IMR-90 (cell line): Measurements from ENCODE around the gene TRIM75. TPM values are rescaled to one million over a fixed set of nuclear protein-coding genes. Genes with fewer than 3 reads are reported as not detected.

Experiments
- ATAC-seq: fragments of 200-7000 bp; cut with Tn5 transposase; 2 replicates; pipeline ENCODE4 v1.9.1; 2020; ENCODE audit warnings: low read depth, mild to moderate bottlenecking, moderate library complexity
- BruUV-seq: library from RNA; stranded (reverse); fragments of 400-500 nt; replicated peaks from 2 replicates; lab custom pipeline; 2021; lab: Mats Ljungman, UMichigan
- CTCF ChIA-PET: fragments of 300-600 bp; formaldehyde crosslinking; extraction: SDS; loops from one replicate; lab custom pipeline; 2021; ENCODE audit warnings: antibody characterized with exemption; lab: Yijun Ruan, JAX
- POLR2A ChIA-PET: fragments of 300-600 bp; sonication (Branson Sonifier 250); formaldehyde crosslinking; loops from one replicate; lab custom pipeline; 2022; ENCODE audit warnings: antibody characterized with exemption; ENCODE audit not compliant: unreplicated experiment; lab: Charles Lee
- DNase-seq: peaks from one replicate; pipeline ENCODE4 v3.0.0; 2013
- H2AFZ ChIP-seq: replicated peaks from 2 replicates; pipeline ENCODE3; 2013; ENCODE audit warnings: low read length, mild to moderate bottlenecking; ENCODE audit not compliant: poor library complexity
- H2AK5ac ChIP-seq: 2 replicates; pipeline ENCODE4 v1.6.1; 2013; ENCODE audit warnings: low read depth, low read length, inconsistent platforms
- H2AK9ac ChIP-seq: replicated peaks from 2 replicates; pipeline ENCODE3; 2013; ENCODE audit warnings: mild to moderate bottlenecking, low read depth, low read length, moderate library complexity; ENCODE audit not compliant: poor library complexity
- H2BK120ac ChIP-seq: 2 replicates; pipeline ENCODE4 v1.6.1; 2013; ENCODE audit warnings: low read depth, low read length, inconsistent platforms
- H2BK15ac ChIP-seq: 3 replicates; pipeline ENCODE4 v1.6.1; 2013; ENCODE audit warnings: low read depth, low read length, inconsistent platforms
- H2BK20ac ChIP-seq: 2 replicates; pipeline ENCODE4 v1.6.1; 2013; ENCODE audit warnings: low read depth, mild to moderate bottlenecking, inconsistent platforms, low read length, moderate library complexity
- H2BK5ac ChIP-seq: 2 replicates; pipeline ENCODE4 v1.6.1; 2013; ENCODE audit warnings: mild to moderate bottlenecking, low read depth, low read length, inconsistent platforms; ENCODE audit not compliant: poor library complexity, severe bottlenecking
- H3K14ac ChIP-seq: replicated peaks from 2 replicates; pipeline ENCODE4 v1.6.1; 2013; ENCODE audit warnings: low read depth, low read length, inconsistent platforms
- H3K18ac ChIP-seq: 2 replicates; pipeline ENCODE4 v1.6.1; 2013; ENCODE audit warnings: low read depth, low read length, control low read depth
- H3K23ac ChIP-seq: 2 replicates; pipeline ENCODE4 v1.6.1; 2013; ENCODE audit warnings: low read depth, low read length, inconsistent platforms
- H3K27ac ChIP-seq: 2 replicates; pipeline ENCODE4 v1.5.1; 2013; ENCODE audit warnings: mild to moderate bottlenecking, control low read depth, low read length; ENCODE audit not compliant: insufficient read depth
- H3K27me3 ChIP-seq: 2 replicates; pipeline ENCODE4 v1.6.1; 2013; ENCODE audit warnings: low read length; ENCODE audit not compliant: control insufficient read depth, insufficient read depth
- H3K36me3 ChIP-seq: 2 replicates; pipeline ENCODE4 v1.6.1; 2013; ENCODE audit warnings: low read length, mixed read lengths; ENCODE audit not compliant: control insufficient read depth, insufficient read depth
- H3K4ac ChIP-seq: 2 replicates; pipeline ENCODE4 v1.6.1; 2013; ENCODE audit warnings: low read depth, low read length, inconsistent platforms
- H3K4me1 ChIP-seq: 2 replicates; pipeline ENCODE4 v1.6.1; 2013; ENCODE audit warnings: low read length, mixed read lengths; ENCODE audit not compliant: control insufficient read depth, insufficient read depth
- H3K4me2 ChIP-seq: 2 replicates; pipeline ENCODE4 v1.6.1; 2013; ENCODE audit warnings: low read depth, mild to moderate bottlenecking, control low read depth, low read length, moderate library complexity
- H3K4me3 ChIP-seq: 2 replicates; pipeline ENCODE4 v1.5.1; 2013; ENCODE audit warnings: low read depth, mild to moderate bottlenecking, control low read depth, low read length, moderate library complexity; ENCODE audit not compliant: insufficient read depth
- H3K56ac ChIP-seq: 2 replicates; pipeline ENCODE4 v1.6.1; 2013; ENCODE audit warnings: low read length, inconsistent platforms; ENCODE audit not compliant: insufficient read depth; ENCODE audit errors: extremely low read depth
- H3K79me1 ChIP-seq, 2 experiments: 2 replicates each; pipeline ENCODE4 v1.6.1; 2013; ENCODE audit warnings: low read length in 2 of 2, inconsistent platforms in 1 of 2, low read depth in 1 of 2
- H3K9ac ChIP-seq: 2 replicates; pipeline ENCODE4 v1.6.1; 2013; ENCODE audit warnings: low read depth, low read length, control low read depth
- H3K9me1 ChIP-seq: 2 replicates; pipeline ENCODE4 v1.6.1; 2013; ENCODE audit warnings: low read length, inconsistent platforms; ENCODE audit not compliant: insufficient read depth
- H3K9me3 ChIP-seq: 2 replicates; pipeline ENCODE4 v1.6.1; 2013; ENCODE audit warnings: low read length; ENCODE audit not compliant: control insufficient read depth, insufficient read depth
- H4K20me1 ChIP-seq: 2 replicates; pipeline ENCODE4 v1.6.1; 2013; ENCODE audit warnings: low read length, inconsistent platforms; ENCODE audit not compliant: insufficient read depth
- H4K5ac ChIP-seq: 2 replicates; pipeline ENCODE4 v1.6.1; 2013; ENCODE audit warnings: mild to moderate bottlenecking, low read depth, low read length, control low read depth
- H4K8ac ChIP-seq, 2 experiments: 2 replicates each; pipeline ENCODE4 v1.6.1; 2013; ENCODE audit warnings: low read depth in 2 of 2, low read length in 2 of 2, control low read depth in 1 of 2, inconsistent platforms in 1 of 2
- H4K91ac ChIP-seq: 2 replicates; pipeline ENCODE4 v1.6.1; 2013; ENCODE audit warnings: low read depth, low read length, inconsistent platforms; ENCODE audit not compliant: insufficient read depth
- BHLHE40 ChIP-seq: fragments of 150-350 bp; IDR thresholded peaks from 2 replicates; pipeline ENCODE4 v1.6.1; 2016; ENCODE audit warnings: mild to moderate bottlenecking, low read depth, low read length
- CEBPB ChIP-seq: IDR thresholded peaks from 2 replicates; pipeline ENCODE4 v1.6.1; 2012; ENCODE audit warnings: low read depth, low read length, improper control_type of control experiment
- MAFK ChIP-seq: IDR thresholded peaks from 2 replicates; pipeline ENCODE4 v1.6.1; 2012; ENCODE audit warnings: low read depth, low read length, improper control_type of control experiment
- MAZ ChIP-seq: IDR thresholded peaks from 2 replicates; pipeline ENCODE4 v1.6.1; 2012; ENCODE audit warnings: low read depth, mild to moderate bottlenecking, low read length, improper control_type of control experiment, moderate library complexity, borderline replicate concordance
- NFE2L2 ChIP-seq: fragments of 150-350 bp; IDR thresholded peaks from 2 replicates; pipeline ENCODE4 v1.6.1; 2016; ENCODE audit warnings: low read depth, mild to moderate bottlenecking, low read length
- POLR2A ChIP-seq: IDR thresholded peaks from 2 replicates; pipeline ENCODE4 v1.6.1; 2012; ENCODE audit warnings: mild to moderate bottlenecking, low read depth, low read length
- RCOR1 ChIP-seq: IDR thresholded peaks from 2 replicates; pipeline ENCODE4 v1.6.1; 2012; ENCODE audit warnings: mild to moderate bottlenecking, low read length, improper control_type of control experiment; ENCODE audit not compliant: insufficient replicate concordance
- WGBS, 2 experiments: methylation state at CpG; one replicate each; pipeline versions ENCODE4 v1.1.5 to v1.1.7; 2013; ENCODE audit warnings: missing lambda C conversion rate in 2 of 2; ENCODE audit not compliant: insufficient read length in 1 of 2; ENCODE audit errors: extremely low coverage in 2 of 2; 5-methylcytosine and 5-hydroxymethylcytosine counted together
- dilution Hi-C: fragments of 300-500 bp; cut with HindIII; formaldehyde crosslinking; loops from one replicate; pipeline ENCODE4 v1.14.3; 2018; ENCODE audit warnings: low sequenced_read_pairs; ENCODE audit not compliant: unreplicated experiment
- in situ Hi-C: fragments of 300-500 bp; cut with MboI; formaldehyde crosslinking; loops from 3 replicates; pipeline ENCODE4 v1.14.3; 2019; ENCODE audit warnings: low sequenced_read_pairs, inconsistent platforms, mixed read lengths
- intact Hi-C: fragments of 100-400 bp; cut with micrococcal nuclease; formaldehyde crosslinking; loops from 2 replicates; pipeline ENCODE4 v1.10.0; 2022
- polyA plus RNA-seq, 3 experiments: library from polyadenylated mRNA; depleted of rRNA; stranded (reverse); fragments of >200 nt; gene quantifications; 2 replicates each; pipeline ENCODE4 v1.2.3, GENCODE V29; 2012; ENCODE audit warnings: low replicate concordance in 1 of 3
- total RNA-seq: library from RNA; depleted of rRNA; stranded (reverse); fragments of >200 nt; gene quantifications from 2 replicates; pipeline ENCODE4 v1.2.3, GENCODE V29; 2012
- TF ChIP-seq, protein P1 (sequence below): conservative IDR thresholded peaks from 2 replicates; pipeline ENCODE4 v1.5.1; 2012; ENCODE audit warnings: mild to moderate bottlenecking, low read depth, low read length, improper control_type of control experiment
- TF ChIP-seq, protein P2 (sequence below): fragments of 150-350 bp; IDR thresholded peaks from 2 replicates; pipeline ENCODE4 v1.6.1; 2016; ENCODE audit warnings: low read depth, mild to moderate bottlenecking, low read length, moderate library complexity, borderline replicate concordance

TRIM75 gene
- total and polyA plus RNA-seq, 2 of the 4 experiments (the other 2 are of a cell fraction), result not detected

GRCh38 chr4:165052627-165053026, 1.0 kb upstream of the TRIM75 start:
- no peak overlapping the region for H2BK120ac ChIP-seq
- H3K36me3 ChIP-seq, result no peaks in the 10 kb centered on the region
- no peak overlapping the region for H2BK20ac ChIP-seq
- ChIA-PET CTCF (interaction anchor here (0.5 kb wide), 1 partner anchor 45 kb away, joined by 3 read pairs; no protein-coding TSS in a partner anchor), POLR2A (no interaction called here)
- H3K4me3 ChIP-seq, result no peak overlapping the region
- no peak overlapping the region for H2BK15ac ChIP-seq
- TF ChIP-seq MAFK (no peak), BHLHE40 (no peak), CEBPB (no peak), POLR2A (no peak), MAZ (no peak), RCOR1 (no peak), NFE2L2 (no peak)
- TF ChIP-seq, protein P1, sequence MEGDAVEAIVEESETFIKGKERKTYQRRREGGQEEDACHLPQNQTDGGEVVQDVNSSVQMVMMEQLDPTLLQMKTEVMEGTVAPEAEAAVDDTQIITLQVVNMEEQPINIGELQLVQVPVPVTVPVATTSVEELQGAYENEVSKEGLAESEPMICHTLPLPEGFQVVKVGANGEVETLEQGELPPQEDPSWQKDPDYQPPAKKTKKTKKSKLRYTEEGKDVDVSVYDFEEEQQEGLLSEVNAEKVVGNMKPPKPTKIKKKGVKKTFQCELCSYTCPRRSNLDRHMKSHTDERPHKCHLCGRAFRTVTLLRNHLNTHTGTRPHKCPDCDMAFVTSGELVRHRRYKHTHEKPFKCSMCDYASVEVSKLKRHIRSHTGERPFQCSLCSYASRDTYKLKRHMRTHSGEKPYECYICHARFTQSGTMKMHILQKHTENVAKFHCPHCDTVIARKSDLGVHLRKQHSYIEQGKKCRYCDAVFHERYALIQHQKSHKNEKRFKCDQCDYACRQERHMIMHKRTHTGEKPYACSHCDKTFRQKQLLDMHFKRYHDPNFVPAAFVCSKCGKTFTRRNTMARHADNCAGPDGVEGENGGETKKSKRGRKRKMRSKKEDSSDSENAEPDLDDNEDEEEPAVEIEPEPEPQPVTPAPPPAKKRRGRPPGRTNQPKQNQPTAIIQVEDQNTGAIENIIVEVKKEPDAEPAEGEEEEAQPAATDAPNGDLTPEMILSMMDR, result no peak
- TF ChIP-seq, protein P2, sequence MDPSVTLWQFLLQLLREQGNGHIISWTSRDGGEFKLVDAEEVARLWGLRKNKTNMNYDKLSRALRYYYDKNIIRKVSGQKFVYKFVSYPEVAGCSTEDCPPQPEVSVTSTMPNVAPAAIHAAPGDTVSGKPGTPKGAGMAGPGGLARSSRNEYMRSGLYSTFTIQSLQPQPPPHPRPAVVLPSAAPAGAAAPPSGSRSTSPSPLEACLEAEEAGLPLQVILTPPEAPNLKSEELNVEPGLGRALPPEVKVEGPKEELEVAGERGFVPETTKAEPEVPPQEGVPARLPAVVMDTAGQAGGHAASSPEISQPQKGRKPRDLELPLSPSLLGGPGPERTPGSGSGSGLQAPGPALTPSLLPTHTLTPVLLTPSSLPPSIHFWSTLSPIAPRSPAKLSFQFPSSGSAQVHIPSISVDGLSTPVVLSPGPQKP, result no peak
- no peaks in the 10 kb centered on the region for H3K4me1 ChIP-seq
- no peaks in the 10 kb centered on the region for H3K9me3 ChIP-seq
- H2AK9ac ChIP-seq, result no peak overlapping the region
- H3K4ac ChIP-seq, result no peak overlapping the region
- H3K18ac ChIP-seq, result no peak overlapping the region
- H2BK5ac ChIP-seq, result no peak overlapping the region
- no peaks in the 10 kb centered on the region for H4K20me1 ChIP-seq
- ATAC-seq, result no peak
- no peak overlapping the region for H4K91ac ChIP-seq
- no peaks in the 10 kb centered on the region for H3K27me3 ChIP-seq
- H2AK5ac ChIP-seq, result no peak overlapping the region
- WGBS, 2 experiments, result no CpG with 5 or more reads among the region's 3 CpGs
- H4K8ac ChIP-seq, result no peak overlapping the region
- H3K56ac ChIP-seq, result no peak overlapping the region
- no peaks in the 10 kb centered on the region for H3K79me1 ChIP-seq
- DNase-seq, result no peak
- no peak overlapping the region for H3K9ac ChIP-seq
- no peak overlapping the region for H3K14ac ChIP-seq
- H3K27ac ChIP-seq, result no peak overlapping the region
- no peak overlapping the region for H2AFZ ChIP-seq
- intact Hi-C loops, result no loop called here
- BruUV-seq, result no TSS peak
- no peaks in the 10 kb centered on the region for H3K9me1 ChIP-seq
- no peak overlapping the region for H3K4me2 ChIP-seq
- in situ Hi-C loops, result no loop called here
- dilution Hi-C loops, result no loop called here
- no peak overlapping the region for H3K23ac ChIP-seq
- no peak overlapping the region for H4K5ac ChIP-seq
